A549 treated with DMSO at 1 μM for 4 hours (cell line): ENCODE data around the gene ADH1B. TPM values are rescaled to one million over a fixed set of nuclear protein-coding genes. Genes with fewer than 3 reads are reported as not detected.

ENCODE experiments used
- total RNA-seq: library from RNA; stranded (reverse); fragments of 200-300 nt; extraction: Qiagen RNA extraction; gene quantifications from 5 replicates; pipeline ENCODE4 v1.2.3, GENCODE V29; 2022; ENCODE audit warnings: low read depth

The ADH1B gene
- not detected in 5 replicates for total RNA-seq

DNA sequence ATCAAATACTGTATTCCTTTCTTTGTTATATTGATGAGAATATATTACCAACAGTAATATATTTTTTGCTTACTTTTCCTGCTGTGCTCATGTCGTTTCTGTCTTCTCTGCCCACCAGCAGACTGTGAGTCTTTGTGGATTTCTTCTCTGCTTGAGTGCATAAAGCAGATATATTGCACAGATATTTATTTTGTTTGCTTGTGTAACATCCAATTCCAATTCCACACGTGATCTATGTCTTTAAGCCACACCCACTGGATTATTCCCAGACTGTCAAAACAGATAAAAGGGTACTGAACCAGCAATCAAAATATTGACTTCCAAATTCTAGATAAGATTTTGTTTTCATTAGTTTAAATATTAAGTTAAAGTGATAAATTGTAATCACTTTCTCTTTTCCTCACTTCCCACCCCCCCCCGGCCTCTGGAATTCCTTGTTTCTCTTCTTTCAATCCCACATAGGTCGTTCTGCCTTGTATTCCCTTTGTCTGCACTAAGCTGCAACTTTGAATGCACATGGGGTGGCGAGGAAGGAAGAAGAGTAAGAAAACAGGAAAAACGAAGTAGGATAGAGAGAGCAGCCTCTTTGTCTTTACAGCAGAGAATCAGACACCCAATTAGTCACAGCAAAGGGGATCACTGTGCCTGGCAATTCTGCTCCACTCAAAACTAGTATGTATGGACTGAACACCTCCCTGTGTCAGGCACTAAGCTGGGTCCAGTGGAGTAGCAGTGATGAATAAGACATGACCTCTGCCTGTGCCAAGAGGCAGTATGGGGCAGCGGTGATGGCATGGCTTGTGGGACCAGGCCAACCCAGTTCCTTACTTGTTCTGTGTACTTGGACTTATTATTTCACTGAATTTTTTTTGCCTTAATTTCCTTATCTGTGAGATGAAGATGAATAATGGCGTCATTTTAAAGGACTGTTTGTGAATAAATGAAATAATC, at the start of gene ADH1B:
Gene ADH1B (minus strand): TSS at position 161 of the 951 bp plus-strand sequence. CDS start 70 bp downstream, at position 91.

GRCh38 chr4:99352602-99353537, 31.7 kb upstream of the ADH1B start, which contains the start of gene ADH1C:
Gene ADH1C, minus strand, starts transcription at chr4:99352746. Its CDS starts 71 bp downstream, at chr4:99352675.

DNA sequence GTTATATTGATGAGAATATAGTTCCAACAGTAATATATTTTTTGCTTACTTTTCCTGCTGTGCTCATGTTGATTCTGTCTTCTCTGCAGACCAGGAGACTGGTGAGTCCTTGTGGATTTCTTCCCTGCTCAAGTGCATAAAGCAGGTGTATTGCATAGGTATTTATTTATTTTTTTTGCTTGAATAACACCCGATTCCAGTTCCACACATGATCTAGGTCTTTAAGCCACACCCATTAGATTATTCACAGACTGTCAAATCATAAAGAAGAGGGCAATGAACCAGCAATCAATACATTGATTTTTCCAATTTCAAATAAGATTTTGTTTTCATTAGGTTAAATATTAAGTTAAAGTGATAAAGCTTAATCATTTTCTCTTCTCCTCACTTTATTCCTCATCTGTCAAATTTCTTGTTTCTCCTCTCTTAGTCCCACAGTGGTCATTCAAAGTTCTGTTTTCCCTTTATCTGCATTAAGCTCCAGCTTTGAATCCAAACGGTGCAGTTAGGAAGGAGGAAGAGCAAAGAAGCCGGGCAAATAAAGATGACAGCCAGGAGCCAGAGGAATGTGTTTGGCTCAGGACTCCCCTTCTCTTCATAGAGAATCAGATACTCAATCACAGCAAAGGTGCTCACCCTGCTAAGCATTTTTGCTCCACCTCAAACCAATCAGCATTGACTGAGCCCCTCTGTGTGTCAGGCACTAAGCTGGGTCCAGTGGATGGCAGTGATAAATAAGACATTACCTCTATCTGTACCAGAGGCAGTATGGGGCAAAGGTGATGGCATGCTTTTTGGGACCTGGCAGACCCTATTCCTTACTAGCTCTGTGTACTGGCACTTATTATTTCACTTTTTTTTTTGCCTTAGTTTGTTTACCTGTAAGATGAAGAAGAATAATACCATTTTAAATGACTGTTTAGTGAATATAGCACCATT, 30.1 kb downstream of the ADH1B start, which contains the start of gene ADH1A:
Gene ADH1A (minus strand): TSS at position 138 of the 939 bp plus-strand sequence. CDS start 71 bp downstream, at position 67.

Other genes with a start within 250 kb of the ADH1B start
- 97.0 to 141 TPM (median 106 TPM) in 5 replicates for gene ADH5, start 232.6 kb downstream of the ADH1B start, total RNA-seq
- not detected in 5 replicates for gene ADH4, start 177.1 kb downstream of the ADH1B start, total RNA-seq
- 0.05 to 0.06 TPM in 2 of 5 replicates, not detected in the others for gene ADH6, start 102.2 kb downstream of the ADH1B start, total RNA-seq
- gene ADH1A, start 30.4 kb downstream of the ADH1B start, total RNA-seq, result not detected in 5 replicates
- not detected in 5 replicates for gene ADH1C, start 31.3 kb upstream of the ADH1B start, total RNA-seq
- not detected in 5 replicates for gene ADH7, start 113.9 kb upstream of the ADH1B start, total RNA-seq
- not detected in 5 replicates for gene C4orf17, start 189.6 kb upstream of the ADH1B start, total RNA-seq
- gene TRMT10A, start 242.6 kb upstream of the ADH1B start, total RNA-seq, result 4.0 to 5.7 TPM (median 5.0 TPM) in 5 replicates